HG02571 (cell line): ENCODE data around the gene HNRNPM.

ENCODE experiments used
- ATAC-seq: cut with Tn5 transposase; IDR thresholded peaks from one replicate; pipeline ENCODE4 v1.9.1; 2021; ENCODE audit warnings: mild to moderate bottlenecking, moderate library complexity; ENCODE audit not compliant: unreplicated experiment

Gene HNRNPM

DNA sequence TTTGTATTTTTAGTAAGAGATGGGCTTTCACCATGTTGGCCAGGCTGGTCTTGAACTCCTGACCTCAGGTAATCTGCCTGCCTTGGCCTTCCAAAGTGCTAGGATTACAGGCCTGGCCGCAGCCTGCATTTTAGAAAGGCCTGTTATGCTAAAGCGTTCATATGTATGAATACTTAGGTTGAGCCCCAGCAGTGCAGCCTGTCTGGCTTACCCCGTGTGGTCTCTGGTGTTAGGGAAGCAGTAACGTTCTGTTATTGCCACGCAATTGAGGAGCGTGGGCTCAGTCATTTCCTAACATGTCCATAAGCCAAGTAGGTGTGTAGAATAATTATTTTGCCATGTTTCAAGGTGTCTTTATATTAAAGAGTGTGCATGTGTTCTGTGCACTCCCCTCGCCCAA, 14.3 kb downstream of the HNRNPM start:
- ATAC-seq: no peak

DNA sequence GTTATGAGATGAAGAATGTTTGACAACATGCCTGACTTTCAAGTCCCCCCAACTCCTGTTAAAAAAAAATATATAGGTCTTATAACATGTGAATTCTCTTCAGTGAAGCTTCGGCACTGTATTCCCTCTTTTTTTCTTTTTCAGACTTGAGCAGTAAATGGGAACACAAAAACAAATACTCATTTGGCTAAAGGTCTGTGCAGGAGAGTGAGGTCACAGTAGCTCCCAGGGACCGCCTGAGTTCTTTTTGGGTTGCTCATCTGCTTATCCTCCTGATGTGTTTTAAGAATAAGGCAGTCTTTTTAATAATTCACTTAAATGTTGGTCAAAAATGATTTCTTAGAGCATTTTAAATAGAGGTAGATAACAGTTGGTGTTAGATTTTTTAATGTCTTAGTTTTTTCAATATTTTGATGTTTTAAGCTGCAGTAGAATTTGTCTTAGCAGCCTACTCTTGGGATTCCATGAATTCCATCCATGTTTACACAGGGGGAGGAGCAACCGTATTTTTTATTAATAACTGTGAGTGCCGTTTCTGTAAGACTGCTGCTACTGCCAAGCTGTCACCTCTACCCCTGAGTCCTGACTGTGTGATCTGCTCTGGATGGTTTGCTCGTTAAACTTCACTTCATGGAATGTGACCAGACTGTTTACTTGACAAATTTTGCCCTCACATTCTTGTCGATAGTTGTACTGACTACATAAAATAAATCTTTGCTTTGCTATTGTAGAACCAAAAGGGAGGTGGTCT, 14.9 kb downstream of the HNRNPM start:
- no peak for ATAC-seq

DNA sequence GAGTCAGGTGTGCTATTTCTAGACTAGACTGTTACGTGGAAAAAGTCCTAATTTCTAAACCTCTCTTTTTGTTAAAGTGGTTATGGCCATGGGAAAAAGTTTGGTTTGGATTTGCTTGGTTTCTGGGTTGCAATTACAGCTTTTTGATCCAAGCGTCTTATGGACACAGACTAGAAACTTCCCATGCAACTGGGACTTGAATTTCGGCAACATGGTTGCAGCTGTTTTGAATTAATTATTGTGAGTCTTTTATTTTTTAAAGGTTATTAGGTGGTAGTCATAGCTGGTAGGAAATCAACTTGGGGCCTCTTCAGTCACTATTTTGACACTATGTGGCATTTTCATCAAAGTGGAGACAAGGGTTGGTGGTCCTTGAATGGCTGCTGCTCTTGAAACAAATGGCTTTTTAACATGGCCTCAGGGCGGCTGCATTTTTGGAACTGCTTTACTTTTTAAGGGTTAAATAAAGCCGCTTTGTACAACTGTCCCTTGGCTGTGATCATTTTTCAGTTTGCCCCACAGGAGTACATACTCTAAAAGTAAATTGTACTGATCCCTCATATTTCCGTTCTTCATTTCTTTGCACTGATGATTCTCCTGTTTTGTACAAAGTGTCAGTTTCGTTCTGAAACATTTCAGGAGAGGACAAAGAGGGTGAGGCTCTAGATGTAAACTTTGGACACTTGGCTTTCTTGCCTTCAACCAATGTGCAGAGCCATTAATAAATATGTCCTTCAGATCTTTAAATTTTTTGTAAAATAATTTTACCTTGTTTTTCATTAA, 15.9 kb downstream of the HNRNPM start:
- no peak for ATAC-seq

DNA sequence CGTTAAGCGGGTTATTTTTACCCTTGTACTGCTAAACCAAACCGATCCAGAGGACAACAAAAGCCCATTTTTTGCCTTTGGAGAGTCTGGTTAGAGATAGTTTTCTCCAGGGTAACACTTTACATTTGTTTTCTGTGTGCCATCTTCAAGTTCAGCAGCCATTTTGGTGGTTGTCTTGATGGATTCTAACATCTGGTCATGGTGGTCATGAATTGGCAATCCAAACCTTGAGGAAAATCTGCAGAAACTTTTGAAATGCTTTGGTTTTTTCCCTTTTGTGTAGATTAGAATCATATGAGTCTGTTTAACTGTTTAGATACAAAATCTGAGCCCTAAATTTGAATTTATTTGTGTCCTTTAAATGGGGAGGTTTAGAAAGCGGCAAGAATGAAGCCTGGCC, 16.6 kb downstream of the HNRNPM start:
- ATAC-seq: no peak

DNA sequence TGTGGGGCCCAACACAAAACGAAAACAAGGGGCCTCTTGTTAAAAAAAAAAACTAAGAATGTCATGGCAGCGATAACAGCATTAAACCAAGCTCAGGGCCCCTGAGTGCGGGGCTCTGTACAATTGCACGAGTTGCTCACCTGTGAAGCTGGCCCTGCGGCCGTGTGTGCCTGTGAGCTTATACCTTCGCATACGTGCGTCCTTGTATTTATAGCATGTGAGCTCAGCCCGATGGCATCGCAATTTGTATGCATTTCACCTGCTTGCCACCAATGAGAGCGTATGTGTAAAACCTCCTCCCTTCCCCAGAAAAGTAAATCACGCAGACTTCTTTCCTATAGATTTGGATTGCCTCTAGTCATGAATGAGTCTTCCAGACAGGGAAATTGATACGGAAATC, 17.1 kb downstream of the HNRNPM start:
- no peak for ATAC-seq

DNA sequence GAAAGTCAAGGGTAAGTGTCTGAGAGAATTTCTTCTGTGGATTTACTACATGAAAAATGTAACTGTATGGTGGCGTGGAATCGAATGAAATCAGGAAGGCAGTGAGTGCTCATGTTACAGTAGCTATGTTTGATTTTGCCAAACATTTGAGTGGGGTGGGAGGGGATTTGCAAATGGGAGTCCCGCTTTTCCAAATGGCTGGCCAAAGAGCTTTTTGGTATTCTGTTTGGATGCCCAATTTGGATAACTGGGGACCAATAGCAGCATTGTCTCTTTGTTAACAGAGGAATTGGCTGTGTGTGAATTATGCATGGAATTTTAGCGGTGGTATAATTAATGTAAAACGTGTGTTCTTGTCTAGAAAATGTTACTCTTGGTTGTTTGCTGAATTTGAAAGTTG, 17.8 kb downstream of the HNRNPM start:
- no peak for ATAC-seq

DNA sequence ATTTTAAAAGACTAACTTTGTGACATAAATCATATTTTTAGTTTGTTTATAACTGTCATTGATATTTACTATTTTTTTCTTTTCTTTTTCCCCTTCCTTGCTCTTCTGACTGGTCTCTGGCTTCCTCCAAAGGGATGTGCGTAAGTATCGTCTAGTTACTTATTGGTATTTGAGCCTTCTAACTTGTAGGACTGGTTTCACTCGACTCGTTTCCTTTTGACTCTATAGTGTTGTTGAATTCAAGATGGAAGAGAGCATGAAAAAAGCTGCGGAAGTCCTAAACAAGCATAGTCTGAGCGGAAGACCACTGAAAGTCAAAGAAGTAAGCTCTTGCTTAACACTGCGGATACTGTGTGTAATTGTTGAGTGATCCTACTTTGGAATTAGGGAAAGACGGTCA, 18.6 kb downstream of the HNRNPM start:
- ATAC-seq: no peak

DNA sequence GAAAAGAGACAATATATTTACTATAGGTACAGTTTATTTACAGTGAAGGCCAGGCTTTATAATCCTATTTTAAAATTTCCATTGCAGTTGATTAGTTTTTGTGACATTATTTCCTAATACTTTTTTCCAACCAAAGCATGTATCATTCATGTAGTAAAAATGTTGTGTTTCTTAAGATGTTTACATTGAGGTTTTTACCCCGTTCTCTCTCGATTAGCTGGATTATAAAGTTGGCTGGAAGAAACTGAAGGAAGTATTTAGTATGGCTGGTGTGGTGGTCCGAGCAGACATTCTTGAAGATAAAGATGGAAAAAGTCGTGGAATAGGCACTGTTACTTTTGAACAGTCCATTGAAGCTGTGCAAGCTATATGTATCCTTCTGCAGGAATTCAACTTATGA, 21.2 kb downstream of the HNRNPM start:
- no peak for ATAC-seq

DNA sequence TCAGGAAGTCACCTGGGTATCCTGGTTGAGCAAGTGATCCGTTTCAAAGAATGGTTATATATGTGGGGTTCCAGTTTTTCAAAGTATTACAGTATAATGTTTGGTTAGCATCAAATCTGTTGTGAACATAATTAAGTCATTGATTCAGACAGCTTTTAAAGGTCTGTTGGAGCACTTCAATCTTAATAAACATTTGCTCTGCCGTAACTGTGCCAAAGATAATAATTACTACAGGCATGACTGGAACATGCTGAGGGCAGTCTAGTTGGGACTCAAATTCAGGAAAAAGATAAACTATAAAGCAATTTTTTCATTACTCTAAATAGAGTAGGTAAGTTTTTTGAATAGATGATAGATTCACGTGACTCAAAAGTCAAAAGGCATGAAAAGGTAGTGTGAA, 23.3 kb downstream of the HNRNPM start:
- no peak for ATAC-seq

DNA sequence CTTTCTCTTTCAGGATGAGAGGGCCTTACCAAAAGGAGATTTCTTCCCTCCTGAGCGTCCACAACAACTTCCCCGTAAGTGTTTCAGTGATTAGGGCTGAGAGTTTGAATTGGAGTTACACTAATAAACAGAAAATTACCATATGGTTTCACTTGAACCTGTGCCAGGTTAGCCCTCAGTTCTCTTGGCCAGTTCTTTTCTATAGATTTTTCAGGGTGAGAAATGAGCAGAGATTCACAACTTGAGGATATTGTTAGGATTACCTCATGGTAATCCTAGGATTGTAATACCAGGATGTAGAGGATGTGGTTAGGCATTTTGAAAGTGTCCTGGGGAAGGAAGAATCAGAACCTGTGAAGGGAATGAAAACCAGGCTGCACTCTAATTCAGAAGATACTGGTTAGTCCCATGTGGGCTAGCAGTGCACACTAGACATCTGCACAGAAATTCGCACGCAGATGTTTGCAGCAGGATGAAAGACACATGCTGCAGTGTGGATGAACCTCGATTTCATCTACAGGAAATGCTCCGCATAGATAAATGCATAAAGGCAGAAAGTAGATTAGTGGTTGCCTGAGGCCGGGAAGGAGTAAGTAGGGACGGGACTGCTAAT, 24.1 kb downstream of the HNRNPM start:
- no peak for ATAC-seq

DNA sequence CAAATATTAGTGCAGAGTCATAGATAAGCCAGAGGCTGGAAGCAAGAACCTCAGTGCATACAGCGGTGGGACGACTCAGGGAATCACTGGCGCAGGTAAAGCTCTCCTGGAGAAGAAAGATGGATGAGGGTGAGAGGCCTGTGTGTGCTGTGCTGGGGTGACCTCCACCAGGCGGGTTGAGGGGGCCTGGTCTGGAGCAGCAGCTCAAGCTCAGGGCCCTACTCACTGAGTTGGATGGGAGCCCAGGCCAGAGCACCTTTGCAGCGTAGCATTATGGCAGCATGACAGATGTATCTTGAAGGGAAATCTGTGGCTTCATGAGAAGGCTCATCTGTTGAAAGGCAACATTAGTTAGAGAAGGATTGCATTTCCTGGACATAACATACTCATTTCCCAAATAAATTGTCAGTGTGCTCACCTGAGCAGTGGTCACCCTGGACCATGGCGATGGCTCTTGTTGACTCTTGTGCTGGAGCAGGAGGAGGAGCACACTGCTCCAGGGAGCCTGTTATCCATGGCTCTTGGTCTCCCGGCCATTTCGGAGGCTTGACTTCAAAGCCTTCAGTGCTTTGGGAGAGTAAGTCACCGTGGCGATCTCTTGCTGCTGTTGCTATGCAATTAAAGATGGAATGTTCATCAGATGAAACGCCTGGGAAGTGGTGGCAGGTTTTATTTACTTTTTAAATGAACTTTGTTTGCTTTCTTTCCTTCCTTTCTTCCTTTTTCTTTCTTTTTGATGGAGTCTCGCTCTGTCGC, 25.0 kb downstream of the HNRNPM start:
- no peak for ATAC-seq

DNA sequence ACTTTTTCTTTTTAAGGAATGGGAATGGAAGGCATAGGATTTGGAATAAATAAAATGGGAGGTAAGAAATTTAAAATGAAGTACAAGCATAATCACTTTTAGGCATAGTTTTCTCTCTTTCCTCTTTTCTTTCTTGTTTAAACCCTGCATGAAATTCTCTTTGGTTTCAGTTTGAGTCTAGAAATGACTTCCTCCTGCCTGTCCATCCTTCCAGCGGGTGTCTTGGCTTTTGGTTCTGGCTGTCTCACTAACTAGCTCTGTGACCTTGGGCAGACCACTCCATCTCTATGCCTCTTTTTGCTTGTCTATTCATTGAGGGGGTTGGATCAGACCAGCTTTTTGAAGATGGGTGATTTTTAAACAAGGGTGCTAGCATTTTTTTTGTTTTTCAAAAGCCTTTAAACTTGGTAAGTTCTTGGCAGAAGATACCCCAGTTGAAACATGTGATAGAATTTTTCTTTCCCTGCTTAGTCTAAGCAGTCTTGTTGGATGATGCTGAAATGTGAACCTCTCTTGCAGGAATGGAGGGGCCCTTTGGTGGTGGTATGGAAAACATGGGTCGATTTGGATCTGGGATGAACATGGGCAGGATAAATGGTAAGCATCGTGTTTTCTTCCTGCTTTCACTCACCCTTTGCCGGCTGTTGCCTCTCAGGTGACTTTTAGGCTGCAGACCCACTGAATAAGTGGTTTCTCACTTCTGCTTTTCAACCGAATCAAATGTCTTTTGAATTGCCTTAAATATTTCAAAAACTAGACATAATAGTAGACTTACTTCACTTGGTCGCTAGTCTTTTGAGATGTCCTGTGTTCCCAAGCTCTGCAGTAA, 29.1 kb downstream of the HNRNPM start:
- no peak for ATAC-seq

DNA sequence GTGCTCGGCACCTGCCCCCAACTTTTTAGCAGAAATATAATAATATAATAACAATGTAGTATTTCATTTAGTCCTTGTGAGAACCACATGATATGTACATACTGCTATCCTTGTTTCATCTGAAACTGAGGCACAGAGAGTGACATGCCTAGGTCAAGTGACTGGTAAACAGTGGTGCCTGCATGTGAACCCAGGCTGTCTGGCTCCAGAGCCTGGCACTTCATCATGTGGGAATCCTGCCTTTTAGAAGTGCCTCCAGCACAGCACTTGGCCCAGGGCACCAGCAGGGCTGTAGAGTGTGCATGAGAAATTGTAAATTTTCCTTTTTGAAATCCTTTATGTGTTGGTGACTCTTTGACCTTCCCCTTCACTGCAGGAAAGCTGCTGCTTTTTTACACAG, 30.2 kb downstream of the HNRNPM start:
- no peak for ATAC-seq

DNA sequence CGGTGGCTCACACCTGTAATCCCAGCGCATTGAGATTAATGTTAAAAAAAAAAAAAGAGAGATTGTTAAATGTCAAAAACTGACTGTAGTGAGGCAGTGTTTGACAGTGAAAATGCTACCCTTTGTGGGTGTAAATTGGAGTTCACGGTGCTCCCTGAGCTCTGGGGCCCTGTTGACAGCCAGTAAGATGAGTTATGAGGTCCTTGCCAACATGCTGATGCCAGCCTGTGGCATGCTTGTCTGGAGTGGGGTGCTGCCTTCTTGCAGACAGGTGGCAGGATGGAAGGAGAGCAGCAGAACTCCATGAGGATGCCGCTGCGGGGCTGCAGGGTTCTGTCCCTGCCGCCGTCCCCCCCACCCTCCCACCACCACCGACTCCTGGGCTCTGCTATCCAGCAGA, 31.7 kb downstream of the HNRNPM start:
- ATAC-seq: no peak

DNA sequence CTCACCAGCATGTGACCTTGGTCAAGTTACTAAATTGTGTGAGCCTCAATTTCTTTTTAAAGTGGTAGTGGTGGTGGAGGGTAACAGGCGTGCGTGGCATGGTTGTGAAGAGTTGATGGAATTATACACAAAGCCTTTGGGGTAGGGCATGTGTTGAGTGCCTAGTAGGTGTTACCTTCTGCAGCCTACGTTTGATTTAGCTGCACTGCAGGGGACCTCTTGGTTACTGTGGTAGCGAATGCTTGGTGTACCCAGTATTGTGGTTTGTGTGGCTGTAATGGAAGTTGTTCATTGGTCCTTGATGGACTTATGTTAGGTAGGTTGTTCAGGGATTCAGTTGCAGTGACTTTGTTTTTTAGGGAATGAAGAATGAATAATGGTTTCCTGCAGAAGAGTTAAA, 33.1 kb downstream of the HNRNPM start:
- ATAC-seq: no peak

DNA sequence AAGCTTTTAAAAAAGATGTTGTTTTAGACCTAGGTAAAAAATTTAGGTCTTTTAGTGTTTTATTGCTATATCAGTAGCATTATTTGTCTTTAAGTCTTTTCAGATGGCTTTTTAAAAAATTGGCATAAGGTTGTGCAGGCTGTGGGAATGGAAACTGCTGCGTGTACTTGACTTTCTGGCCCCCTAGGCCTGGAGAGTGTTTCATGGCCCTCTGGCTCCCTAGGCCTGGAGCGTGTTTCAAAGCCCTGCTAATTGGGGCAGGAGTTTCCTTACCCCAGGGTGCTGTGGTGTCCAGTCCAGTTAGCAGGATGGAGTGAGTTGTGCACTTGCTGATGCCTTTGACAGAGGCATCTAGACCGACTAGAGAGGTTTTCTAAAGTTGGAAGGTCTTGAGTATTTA, 33.8 kb downstream of the HNRNPM start:
- ATAC-seq: no peak

DNA sequence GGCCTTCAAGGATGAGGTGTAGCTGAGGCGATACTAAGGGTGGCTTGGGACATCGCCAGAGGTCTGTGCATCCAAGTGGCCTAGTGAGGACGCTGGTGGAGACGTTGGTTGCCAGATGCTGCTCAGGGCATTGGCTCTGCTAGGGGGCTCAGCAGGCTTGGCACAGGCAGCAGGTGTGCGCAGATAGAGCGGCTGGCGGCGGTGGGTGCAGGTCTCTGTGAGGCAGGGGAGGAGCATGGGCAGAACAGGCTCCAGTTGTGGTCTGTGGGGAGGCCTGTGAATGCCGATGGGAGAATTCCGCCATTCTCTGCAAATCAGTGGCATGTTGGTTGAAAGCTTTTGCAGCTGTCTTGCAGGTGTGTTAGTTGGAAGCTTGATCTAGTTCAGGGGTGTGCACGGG, 36.4 kb downstream of the HNRNPM start:
- no peak for ATAC-seq

DNA sequence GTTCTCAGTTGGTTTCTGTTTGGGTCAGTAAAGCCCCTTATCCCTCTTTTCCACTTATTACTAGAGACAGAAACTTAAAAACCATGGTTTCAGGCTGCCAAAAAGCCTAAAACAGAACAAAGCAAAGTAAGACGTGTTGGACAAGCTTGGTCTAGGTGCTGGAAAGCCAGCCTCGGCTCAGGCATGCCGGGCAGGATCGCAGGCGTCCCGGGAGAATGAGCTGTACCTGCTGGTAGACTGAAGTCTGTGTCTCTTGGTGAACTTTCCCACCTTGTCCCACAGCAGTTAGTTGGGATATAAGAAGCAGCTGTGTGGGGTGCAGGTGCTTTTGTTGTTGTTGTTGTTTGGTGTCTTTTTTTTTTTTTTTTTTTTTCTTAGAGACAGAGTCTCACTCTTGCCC, 36.8 kb downstream of the HNRNPM start:
- ATAC-seq: no peak

DNA sequence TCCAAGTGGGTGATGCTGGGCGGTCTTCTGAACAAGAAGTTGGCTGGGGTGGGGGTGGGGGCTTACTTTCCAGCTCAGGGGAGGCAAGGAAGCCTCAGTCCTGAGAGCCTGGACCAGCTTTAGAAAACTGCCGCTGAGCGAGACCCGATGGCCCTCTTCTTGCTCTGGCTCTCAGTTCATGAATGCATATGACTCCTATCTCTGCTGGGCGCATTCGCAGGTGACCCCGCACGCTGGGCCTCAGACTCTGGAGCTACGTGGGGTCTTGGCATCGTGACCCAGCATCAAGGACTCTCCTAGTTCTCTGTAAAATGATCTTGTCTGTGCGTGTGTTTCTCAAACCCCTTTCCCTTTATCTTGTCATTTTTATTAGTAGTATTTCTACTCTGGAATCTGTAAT, 37.9 kb downstream of the HNRNPM start:
- no peak for ATAC-seq

DNA sequence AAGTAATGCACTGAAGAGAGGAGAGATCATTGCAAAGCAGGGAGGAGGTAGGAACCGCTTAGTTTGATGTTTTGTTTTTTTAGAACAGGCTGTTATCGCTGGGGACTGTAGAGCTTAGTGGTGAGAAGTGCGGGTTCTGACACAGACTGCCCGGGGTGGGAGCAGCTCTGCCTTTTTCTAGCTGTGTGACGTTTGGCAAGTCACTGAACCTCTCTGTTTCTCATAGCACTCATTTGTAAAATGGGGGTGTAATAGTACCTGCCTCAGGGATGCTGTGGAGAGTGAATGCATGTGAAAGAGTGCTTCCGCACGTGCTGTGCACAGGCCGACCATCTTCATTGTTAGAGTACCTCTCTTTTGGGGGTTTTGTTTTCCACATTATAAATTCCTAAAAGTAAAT, 38.4 kb downstream of the HNRNPM start:
- ATAC-seq: no peak
